GM12801 (cell line): ENCODE data around the gene HS6ST2.

Experiments
- CTCF ChIP-seq: IDR thresholded peaks from one replicate; pipeline ENCODE4 v1.5.1; 2011; ENCODE audit warnings: control low read depth; ENCODE audit not compliant: insufficient read length; ENCODE audit errors: extremely low read depth

The HS6ST2 gene

GRCh38 chrX:132712350-132712749, 246.1 kb downstream of the HS6ST2 start:
- no peak for TF ChIP-seq CTCF

GRCh38 chrX:132710656-132711155, 247.7 kb downstream of the HS6ST2 start:
- no peak for TF ChIP-seq CTCF

- TF ChIP-seq CTCF = no peak
These were observed 249.9 kb downstream of the HS6ST2 start for GRCh38 chrX:132708529-132708928.

GRCh38 chrX:132704769-132705168, 253.7 kb downstream of the HS6ST2 start:
- TF ChIP-seq CTCF = no peak

- no peak for TF ChIP-seq CTCF
These were observed 264.0 kb downstream of the HS6ST2 start for GRCh38 chrX:132694382-132694781.

- TF ChIP-seq CTCF = no peak
These were observed 265.9 kb downstream of the HS6ST2 start for GRCh38 chrX:132692526-132692925.

GRCh38 chrX:132692066-132692465, 266.4 kb downstream of the HS6ST2 start:
- no peak for TF ChIP-seq CTCF
